Right lobe of liver (tissue), 4 donors: ENCODE data around the gene P2RX7.

ENCODE experiments used
- CTCF ChIP-seq, 4 donors: fragments of 200-600 bp in 3 of 4; fragments of 450-650 bp in 1 of 4; IDR thresholded peaks; one replicate each; pipeline versions ENCODE4 v1.5.1 to v1.8.0; 2016 to 2022; ENCODE audit warnings: antibody characterized with exemption in 4 of 4, mild to moderate bottlenecking in 2 of 4
- POLR2A ChIP-seq: fragments of 450-650 bp; IDR thresholded peaks from one replicate; pipeline ENCODE4 v1.6.1; 2017; ENCODE audit warnings: antibody characterized with exemption, mild to moderate bottlenecking
- donor health status: DM: no; HTN: no; CAD: no.
- donor health status: DM: no; HTN: no; CAD: no.
- donor health status: DM: no; HTN: yes; CAD: no.

DNA sequence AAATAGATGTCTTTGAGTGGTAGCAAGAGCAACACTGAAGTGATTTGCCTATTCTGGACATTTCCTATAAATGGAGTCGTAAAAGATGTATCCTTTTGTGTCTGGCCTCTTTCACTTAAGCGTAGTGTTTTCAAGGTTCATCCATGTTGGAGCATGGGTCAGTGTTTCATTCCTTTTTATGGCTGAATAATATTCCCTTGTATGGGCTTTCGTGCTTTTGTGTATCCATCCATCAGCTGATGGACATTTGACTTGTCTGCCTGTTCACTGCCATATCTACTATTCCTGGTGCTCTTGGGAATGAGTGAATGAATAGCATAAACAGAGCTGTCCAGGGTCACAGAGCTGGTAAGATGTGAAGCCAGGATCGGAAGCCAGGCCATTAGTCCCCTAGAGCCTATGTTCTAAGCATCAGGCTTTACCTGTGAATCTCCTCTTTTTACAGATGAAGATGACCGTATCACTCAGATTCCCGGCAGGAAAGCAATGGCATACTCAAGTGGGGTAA is 1.8 kb upstream of the P2RX7 start:
- TF ChIP-seq CTCF (IDR thresholded peaks at IDR 0.05) (no peak), POLR2A (no peak)
